GM19463 (cell line): Measurements from ENCODE around the gene BRD9.
"Not testable (repeated sequence)": the region's sequence is repeated elsewhere in the genome, so short reads cannot be mapped to it uniquely, and the experiment has no call there.

Source experiments
- ATAC-seq: cut with Tn5 transposase; IDR thresholded peaks from one replicate; pipeline ENCODE4 v1.9.1; 2021; ENCODE audit warnings: mild to moderate bottlenecking, moderate library complexity; ENCODE audit not compliant: unreplicated experiment

Gene BRD9

DNA sequence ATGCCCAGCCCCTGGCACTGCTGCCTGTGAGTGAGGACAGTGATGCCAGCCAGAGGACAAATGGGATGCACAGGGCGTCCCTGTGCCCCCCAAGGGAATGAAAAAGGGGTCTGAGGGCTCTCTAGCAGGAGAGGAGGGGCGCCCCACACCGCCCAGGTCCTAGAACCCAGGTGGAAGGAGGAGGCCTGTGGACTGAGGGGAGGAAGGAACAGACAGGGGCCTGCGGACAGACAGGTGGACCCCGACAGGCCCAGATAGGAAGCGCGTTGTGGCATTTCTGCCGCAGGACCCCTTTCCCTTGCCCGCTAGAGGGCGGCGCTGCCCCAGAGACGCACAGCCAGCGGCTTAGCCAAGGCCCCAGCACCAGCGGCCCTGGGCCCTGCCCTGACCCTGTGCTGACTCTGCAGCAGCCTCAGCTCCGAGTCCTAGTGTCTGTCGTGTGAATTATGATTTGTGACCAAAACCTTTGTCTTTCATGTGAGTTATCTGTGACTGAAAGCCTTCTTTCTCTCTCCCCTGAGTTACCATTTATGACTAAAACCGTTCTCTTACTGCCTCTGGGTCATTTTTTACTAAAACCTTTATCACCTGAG, 30.8 kb upstream of the BRD9 start:
- ATAC-seq, result peak; percentile 84

DNA sequence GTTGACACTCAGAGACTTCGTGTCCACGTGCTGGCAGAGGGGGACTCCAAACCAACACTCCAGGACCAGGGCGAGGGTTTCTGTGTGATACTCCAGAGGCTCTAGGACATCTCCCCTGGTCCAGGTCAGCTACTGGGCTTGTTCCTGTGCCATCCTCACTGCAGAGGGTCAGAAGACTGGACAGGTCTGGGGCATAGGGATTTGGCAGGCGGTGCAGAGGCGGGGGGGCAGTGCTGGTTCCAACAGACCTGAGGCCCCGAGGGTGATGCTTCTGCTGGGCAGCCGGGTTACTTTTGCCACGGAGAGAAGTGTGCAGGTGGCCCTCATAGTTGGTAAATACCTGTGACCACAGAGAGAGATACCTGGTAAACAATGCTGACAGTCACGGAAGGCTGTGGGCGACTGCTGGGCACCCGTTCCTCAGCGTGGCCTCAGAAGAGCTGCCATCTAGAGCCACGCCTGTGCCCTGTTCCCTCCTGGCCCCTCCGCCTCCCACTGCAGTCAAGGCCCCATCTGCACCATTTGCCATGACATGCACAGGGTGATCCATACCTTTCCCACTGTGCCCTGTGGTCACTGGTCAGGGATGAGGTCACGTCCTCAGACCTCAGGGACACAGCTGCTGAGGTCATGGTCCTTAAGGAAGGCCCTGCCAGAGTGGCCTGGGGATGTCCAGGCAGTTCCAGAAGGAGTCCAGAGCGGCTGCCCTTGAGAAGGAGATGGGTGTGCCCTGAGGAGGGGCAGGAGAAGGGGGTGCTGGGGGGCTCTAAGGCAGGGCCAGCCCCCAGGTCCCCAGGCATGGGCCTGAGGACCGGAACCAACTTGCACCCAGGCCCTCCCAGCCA, 30.1 kb upstream of the BRD9 start:
- no peak for ATAC-seq

GRCh38 chr5:921456-922435, 29.1 kb upstream of the BRD9 start:
- ATAC-seq, result no peak

DNA sequence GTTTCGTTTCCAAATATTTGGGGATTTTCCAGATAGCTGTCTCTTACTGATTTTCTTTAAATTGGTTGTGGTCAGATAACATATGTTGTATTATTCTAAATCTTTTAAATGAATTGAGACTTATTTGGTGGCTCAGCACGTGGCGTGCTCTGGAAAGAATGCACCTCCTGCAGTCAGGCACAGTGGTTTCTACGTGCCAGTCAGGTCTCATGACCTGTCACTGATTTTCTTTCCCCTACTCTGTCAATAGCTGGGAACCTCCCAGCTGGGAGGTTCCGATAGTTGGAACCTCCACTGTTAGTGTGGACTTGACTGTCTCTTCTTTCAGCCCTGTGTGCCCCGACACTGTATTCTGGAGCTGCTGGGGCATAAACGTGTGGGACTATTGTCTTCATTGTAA, 27.7 kb upstream of the BRD9 start:
- ATAC-seq, result no peak

DNA sequence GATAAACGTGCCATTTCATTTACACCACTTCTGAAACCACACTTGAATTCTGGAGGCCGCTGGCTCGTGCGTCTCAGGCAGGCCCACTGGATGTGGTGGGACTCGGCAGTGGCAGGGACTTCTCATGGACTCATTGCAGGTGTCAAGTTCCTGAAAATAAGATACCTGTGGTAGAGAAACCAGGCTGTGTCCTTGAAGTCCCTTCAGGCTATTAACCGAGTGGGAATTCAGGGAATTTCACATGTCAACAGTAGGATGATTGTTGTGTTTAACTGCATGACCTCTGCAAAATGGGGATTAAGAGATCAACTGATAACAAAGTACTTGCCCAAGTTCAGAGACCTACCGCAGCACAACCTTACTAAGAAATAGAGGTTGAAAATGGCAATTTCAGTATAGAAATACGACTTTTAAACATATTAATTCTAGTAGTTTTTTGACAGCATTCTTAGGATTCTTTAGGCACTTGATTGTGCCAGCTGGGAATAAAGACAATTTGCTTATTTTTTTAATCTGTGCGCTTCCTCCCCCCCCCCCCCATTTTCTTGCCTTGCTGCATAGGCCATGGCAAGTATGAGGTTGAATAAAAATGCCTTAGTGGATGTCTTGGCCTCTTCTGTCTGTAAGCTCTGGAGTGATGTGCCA, 26.9 kb upstream of the BRD9 start:
- ATAC-seq, result no peak

GRCh38 chr5:918717-919116, 26.1 kb upstream of the BRD9 start:
- not testable (repeated sequence) for ATAC-seq

GRCh38 chr5:916441-917293, 24.1 kb upstream of the BRD9 start:
- ATAC-seq, result no peak

DNA sequence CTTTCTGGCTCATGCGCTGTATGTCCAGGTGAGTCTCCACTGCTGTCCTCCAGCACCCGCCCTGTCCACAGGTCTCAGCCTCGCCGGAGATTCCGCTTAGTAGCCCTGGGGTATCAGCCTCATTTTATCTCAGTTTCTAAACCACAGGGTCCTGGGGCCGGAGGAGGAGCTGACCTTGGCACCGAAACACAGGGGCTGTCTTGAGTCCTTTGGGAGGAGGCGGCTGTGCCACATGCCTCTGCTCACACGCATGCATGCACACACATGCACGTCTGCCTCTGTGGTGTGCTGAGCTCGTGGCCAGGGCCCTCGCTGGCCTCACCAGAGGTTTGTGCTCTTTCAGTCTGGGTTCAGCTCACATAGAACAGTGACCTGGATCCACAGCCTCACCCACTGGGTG, 23.3 kb upstream of the BRD9 start:
- ATAC-seq, result no peak

DNA sequence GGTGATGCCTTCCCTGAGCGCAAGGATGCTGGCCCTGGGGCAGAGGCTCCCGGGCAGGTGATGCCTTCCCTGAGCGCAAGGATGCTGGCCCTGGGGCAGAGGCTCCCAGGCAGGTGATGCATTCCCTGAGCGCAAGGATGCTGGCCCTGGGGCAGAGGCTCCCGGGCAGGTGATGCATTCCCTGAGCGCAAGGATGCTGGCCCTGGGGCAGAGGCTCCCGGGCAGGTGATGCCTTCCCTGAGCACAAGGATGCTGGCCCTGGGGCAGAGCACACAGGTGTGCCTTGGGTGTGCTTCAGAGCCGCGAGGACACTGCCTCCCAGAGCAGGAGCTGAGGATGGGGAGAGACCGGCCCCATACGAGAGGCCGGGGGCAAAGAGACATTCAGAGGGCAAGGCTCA, 22.7 kb upstream of the BRD9 start:
- ATAC-seq, result not testable (repeated sequence)

GRCh38 chr5:914612-915011, 22.0 kb upstream of the BRD9 start:
- ATAC-seq, result no peak

DNA sequence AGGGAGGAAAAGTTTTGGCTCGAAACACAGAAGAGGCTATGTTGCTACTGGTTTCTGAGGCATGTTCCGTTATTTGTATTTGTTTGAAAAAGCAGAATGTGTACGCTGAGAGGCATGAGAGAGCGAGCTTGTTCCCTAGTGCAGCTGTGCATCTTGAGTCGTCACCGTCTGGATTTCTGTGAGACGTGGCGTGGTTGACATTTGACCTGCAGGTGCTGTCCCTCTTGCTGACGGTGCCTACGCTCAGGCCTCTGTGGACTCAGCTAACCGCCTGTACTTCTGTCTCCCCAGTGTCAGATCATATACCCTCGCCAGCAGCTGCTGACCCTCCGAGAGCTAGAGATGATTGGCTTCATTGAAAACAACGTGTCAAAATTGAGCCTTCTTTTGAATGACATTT, 21.6 kb upstream of the BRD9 start:
- no peak for ATAC-seq

- no peak for ATAC-seq
These were observed 19.9 kb upstream of the BRD9 start for GRCh38 chr5:912280-913091.

GRCh38 chr5:911601-912000, 19.0 kb upstream of the BRD9 start:
- no peak for ATAC-seq

GRCh38 chr5:910769-911160, 18.2 kb upstream of the BRD9 start:
- no peak for ATAC-seq

DNA sequence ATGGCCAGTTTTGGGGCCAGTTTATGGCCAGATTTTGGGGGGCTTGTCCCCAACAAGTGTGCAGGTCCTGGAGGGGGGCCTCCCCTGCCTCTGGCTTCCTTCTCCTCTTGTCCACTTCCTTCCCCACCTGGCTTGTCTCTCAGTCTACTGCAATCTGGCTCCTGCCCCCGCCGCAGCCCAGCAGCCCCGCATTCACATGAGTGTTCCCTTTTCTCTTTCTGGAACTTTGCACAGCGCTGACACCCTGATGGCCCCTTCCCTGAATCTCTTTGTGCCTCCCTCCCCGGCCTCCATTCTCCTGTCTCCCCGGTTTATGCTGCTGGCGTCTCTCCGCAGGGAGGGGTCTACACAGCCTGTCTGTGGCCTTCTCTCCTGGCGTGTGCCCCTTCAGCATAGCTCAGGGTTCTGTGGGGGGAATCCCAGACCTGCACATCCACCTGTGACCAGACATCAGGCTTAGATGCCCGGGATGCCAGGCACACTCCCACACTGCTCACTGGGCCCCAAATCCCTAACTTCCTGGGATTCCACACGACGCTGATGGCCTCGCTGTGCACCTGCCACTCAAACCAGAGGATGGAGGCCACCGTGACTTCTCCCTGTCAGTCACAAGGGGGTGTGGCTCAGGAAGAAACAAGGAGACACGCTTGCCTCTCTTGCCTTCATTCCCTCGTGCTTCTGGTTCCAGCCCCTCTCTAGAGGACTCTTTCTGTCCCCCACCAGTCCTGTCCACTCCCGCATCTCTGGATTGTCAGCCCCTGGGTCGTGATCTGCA, 17.6 kb upstream of the BRD9 start:
- ATAC-seq, result no peak

- no peak for ATAC-seq
These were observed 16.5 kb upstream of the BRD9 start for GRCh38 chr5:909086-909485.

- ATAC-seq, result no peak
These were observed 15.6 kb upstream of the BRD9 start for GRCh38 chr5:908172-908571.

DNA sequence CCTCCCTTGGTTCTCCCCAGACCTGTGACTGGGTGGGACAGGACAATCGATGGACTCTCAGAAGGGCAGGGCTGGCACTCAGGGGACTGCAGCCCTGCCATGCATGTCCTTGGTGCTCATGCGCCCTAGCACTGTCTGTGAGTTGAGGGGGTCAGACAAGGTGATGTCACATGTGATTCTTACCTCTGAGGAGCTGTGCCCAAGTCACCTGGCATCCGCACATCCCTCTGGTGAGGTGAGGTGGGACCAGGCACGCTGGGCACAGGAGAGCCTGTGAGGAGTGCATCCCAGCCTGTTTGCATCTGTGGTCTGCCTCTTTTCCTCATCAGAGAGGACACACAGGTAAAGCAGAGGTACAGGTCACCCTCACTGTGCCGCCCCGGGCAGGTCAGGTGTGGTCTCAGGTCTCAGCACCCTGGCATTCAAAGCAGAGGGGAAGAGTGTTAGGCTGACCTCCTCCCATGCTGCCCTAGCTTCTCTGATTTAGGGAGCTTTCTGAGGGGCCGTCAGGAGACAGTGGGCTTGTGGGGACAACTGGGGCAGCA, 14.8 kb upstream of the BRD9 start:
- no peak for ATAC-seq
